H1 (cell line): ENCODE data around the gene FIGNL2.

ENCODE experiments used
- CTCF ChIP-seq, 3 experiments: IDR thresholded peaks; 1 replicate in 2 of 3; 2 replicates in 1 of 3; pipeline versions ENCODE4 v1.5.1 to v1.6.1; 2011; ENCODE audit warnings: low read length in 3 of 3, mild to moderate bottlenecking in 3 of 3, inconsistent platforms in 2 of 3, low read depth in 1 of 3, moderate library complexity in 1 of 3; ENCODE audit not compliant: insufficient read depth in 1 of 3; ENCODE audit errors: control extremely low read depth in 1 of 3
- EP300 ChIP-seq, 2 experiments: IDR thresholded peaks; 1 replicate in 1 of 2; 2 replicates in 1 of 2; pipeline ENCODE4 v1.6.1; 2011 to 2012; ENCODE audit warnings: low read depth in 2 of 2, low read length in 2 of 2, mild to moderate bottlenecking in 2 of 2, borderline replicate concordance in 1 of 2, inconsistent platforms in 1 of 2, moderate library complexity in 1 of 2
- POLR2AphosphoS5 ChIP-seq: IDR thresholded peaks from 2 replicates; pipeline ENCODE4 v1.6.1; 2011; ENCODE audit warnings: low read depth, low read length
- SIN3A ChIP-seq, 2 experiments: IDR thresholded peaks in 1 of 2; conservative IDR thresholded peaks in 1 of 2; 2 replicates each; pipeline ENCODE4 v1.6.1; 2011 to 2012; ENCODE audit warnings: low read length in 2 of 2, improper control_type of control experiment in 1 of 2, low read depth in 1 of 2, mild to moderate bottlenecking in 1 of 2
- USF2 ChIP-seq: IDR thresholded peaks from 2 replicates; pipeline ENCODE4 v1.6.1; 2011; ENCODE audit warnings: low read length, improper control_type of control experiment

- no peak for TF ChIP-seq POLR2AphosphoS5
- no peak for TF ChIP-seq CTCF (IDR thresholded peaks at IDR 0.05; ENCODE audit: control extremely low read depth in 1 of 3, insufficient read depth in 1 of 3, low read depth in 1 of 3, low read length in 3 of 3)
- TF ChIP-seq SIN3A (conservative IDR thresholded peaks at IDR 0.05 in 1 of 2, IDR thresholded peaks at IDR 0.05 in 1 of 2; ENCODE audit: low read depth in 1 of 2, low read length in 2 of 2) = no peak
- no peak for TF ChIP-seq USF2
- TF ChIP-seq EP300 (IDR thresholded peaks at IDR 0.05; ENCODE audit: borderline replicate concordance in 1 of 2, low read depth in 2 of 2, low read length in 2 of 2) = no peak
Measured at GRCh38 chr12:51793201-51793600, 55.3 kb downstream of the FIGNL2 start.
